K562 (cell line): ENCODE measurements around the gene PDLIM5.

Source experiments
- ADNP ChIP-seq: fragments of 200-800 bp; sonication (Bioruptor generic); IDR thresholded peaks from 2 replicates; pipeline ENCODE4 v1.6.1; 2016; ENCODE audit warnings: missing genetic modification characterization, missing compliant biosample characterization
- ATF3 ChIP-seq, 2 experiments: fragments of 450-650 bp in 1 of 2; sonication (generic) in 1 of 2; formaldehyde crosslinking in 1 of 2; IDR thresholded peaks in 1 of 2; conservative IDR thresholded peaks in 1 of 2; 2 replicates each; pipeline versions ENCODE4 v1.6.1 to v1.8.1; 2016 to 2023; ENCODE audit warnings: mild to moderate bottlenecking in 2 of 2, moderate library complexity in 2 of 2, inconsistent platforms in 1 of 2, missing genetic modification reagents in 1 of 2
- RAD21 ChIP-seq, 2 experiments: fragments of 250-450 bp in 1 of 2; fragments of 450-650 bp in 1 of 2; sonication (Bioruptor Pico) in 1 of 2; formaldehyde crosslinking in 1 of 2; IDR thresholded peaks in 1 of 2; conservative IDR thresholded peaks in 1 of 2; 2 replicates each; pipeline versions ENCODE4 v1.4.0 to v1.8.0; 2020 to 2022; ENCODE audit warnings: mild to moderate bottlenecking in 2 of 2, moderate library complexity in 1 of 2

- no peak for TF ChIP-seq RAD21 (CRISPR knock-in tag; conservative IDR thresholded peaks at IDR 0.05 in 1 of 2, IDR thresholded peaks at IDR 0.05 in 1 of 2)
- TF ChIP-seq ATF3 (IDR thresholded peaks at IDR 0.05), result no peak
- TF ChIP-seq ATF3 (CRISPR knock-in tag; conservative IDR thresholded peaks at IDR 0.05), result no peak
- no peak for TF ChIP-seq ADNP (tag)
These were observed 198.4 kb downstream of the PDLIM5 start for GRCh38 chr4:94650134-94650495.
